Endothelial cell of umbilical vein (primary cell): ENCODE data around the gene IRF2BPL. TPM values are rescaled to one million over a fixed set of nuclear protein-coding genes. Genes with fewer than 3 reads are reported as not detected.

Experiments used
- BruUV-seq: library from RNA; stranded (reverse); fragments of 400-500 nt; replicated peaks from 2 replicates; lab custom pipeline; 2021; lab: Mats Ljungman, UMichigan
- CTCF ChIA-PET: fragments of 300-600, 350-600 bp; sonication (Branson Sonifier 250); formaldehyde crosslinking; loops from one replicate; lab custom pipeline; 2021; ENCODE audit warnings: antibody characterized with exemption, inconsistent platforms; lab: Charles Lee
- POLR2A ChIA-PET: fragments of 300-600, 350-600 bp; sonication (Branson Sonifier 250); formaldehyde crosslinking; loops from one replicate; lab custom pipeline; 2021; ENCODE audit warnings: antibody characterized with exemption, inconsistent platforms; lab: Charles Lee
- DNase-seq: peaks from one replicate; pipeline ENCODE4 v3.0.0-alpha.2; 2011; ENCODE audit warnings: low read depth, low spot score
- FAIRE-seq: peaks from 2 replicates; lab custom pipeline; 2011; peaks lifted over from hg19 to GRCh38; lab: Jason Lieb, UNC
- H2AFZ ChIP-seq: 2 replicates; pipeline ENCODE4 v1.6.0; 2012; ENCODE audit warnings: low read depth, low read length, control low read depth, inconsistent platforms
- H3K27ac ChIP-seq: 2 replicates; pipeline ENCODE4 v1.5.1; 2011; ENCODE audit warnings: low read depth, mild to moderate bottlenecking, control low read depth, low read length, moderate library complexity; ENCODE audit not compliant: insufficient read depth
- H3K27me3 ChIP-seq, 2 experiments: 2 replicates each; pipeline versions ENCODE4 v1.6.0 to v1.6.1; 2011; ENCODE audit warnings: low read length in 2 of 2, mixed read lengths in 1 of 2; ENCODE audit not compliant: control insufficient read depth in 2 of 2, insufficient read depth in 2 of 2
- H3K36me3 ChIP-seq, 2 experiments: 2 replicates in 1 of 2; 3 replicates in 1 of 2; pipeline ENCODE4 v1.5.1; 2011; ENCODE audit warnings: low read length in 2 of 2, mild to moderate bottlenecking in 1 of 2, moderate library complexity in 1 of 2; ENCODE audit not compliant: control insufficient read depth in 2 of 2, insufficient read depth in 2 of 2; ENCODE audit errors: extremely low read depth in 1 of 2
- H3K4me1 ChIP-seq: 3 replicates; pipeline ENCODE4 v1.5.1; 2011; ENCODE audit warnings: mild to moderate bottlenecking, low read length; ENCODE audit not compliant: control insufficient read depth, insufficient read depth; ENCODE audit errors: extremely low read depth
- H3K4me2 ChIP-seq: 2 replicates; pipeline ENCODE4 v1.6.1; 2011; ENCODE audit warnings: low read length, control low read depth, mixed read lengths; ENCODE audit not compliant: insufficient read depth
- H3K4me3 ChIP-seq, 3 experiments: fragments of 200-600 bp in 1 of 3; sonication (generic), shearing (Covaris generic) in 1 of 3; replicated peaks in 1 of 3; 2 replicates each; pipeline ENCODE4 v1.5.1; 2011 to 2016; ENCODE audit warnings: control low read depth in 3 of 3, low read length in 3 of 3, mild to moderate bottlenecking in 2 of 3, inconsistent platforms in 1 of 3, low read depth in 1 of 3, moderate library complexity in 1 of 3; ENCODE audit not compliant: insufficient read depth in 1 of 3
- H3K79me2 ChIP-seq: 2 replicates; pipeline ENCODE4 v1.6.0; 2012; ENCODE audit warnings: low read length, inconsistent platforms; ENCODE audit not compliant: control insufficient read depth, insufficient read depth
- H3K9ac ChIP-seq: replicated peaks from 2 replicates; pipeline ENCODE3; 2011; ENCODE audit warnings: low read length, control low read depth; ENCODE audit not compliant: insufficient read depth; ENCODE audit errors: extremely low read depth
- H3K9me1 ChIP-seq: replicated peaks from 3 replicates; pipeline ENCODE4 v1.6.0; 2011; ENCODE audit warnings: mild to moderate bottlenecking, low read length; ENCODE audit not compliant: control insufficient read depth, insufficient read depth; ENCODE audit errors: extremely low read depth
- H3K9me3 ChIP-seq: replicated peaks from 2 replicates; pipeline ENCODE4 v1.5.1; 2012; ENCODE audit warnings: low read length, inconsistent platforms; ENCODE audit not compliant: control insufficient read depth, insufficient read depth
- H4K20me1 ChIP-seq: replicated peaks from 2 replicates; pipeline ENCODE3; 2011; ENCODE audit warnings: mild to moderate bottlenecking, low read length; ENCODE audit not compliant: control insufficient read depth, insufficient read depth; ENCODE audit errors: extremely low read depth
- EZH2 ChIP-seq: IDR thresholded peaks from 2 replicates; pipeline ENCODE4 v1.6.1; 2012; ENCODE audit warnings: borderline replicate concordance, low read depth, mild to moderate bottlenecking, moderate library complexity, low read length, inconsistent platforms; ENCODE audit not compliant: severe bottlenecking
- FOS ChIP-seq: IDR thresholded peaks from 2 replicates; pipeline ENCODE4 v1.6.1; 2011; ENCODE audit warnings: mild to moderate bottlenecking, low read length, moderate library complexity, borderline replicate concordance; ENCODE audit not compliant: insufficient read depth
- GATA2 ChIP-seq: IDR thresholded peaks from 2 replicates; pipeline ENCODE4 v1.7.0; 2011; ENCODE audit warnings: low read depth, mild to moderate bottlenecking, moderate library complexity, mixed read lengths, low read length; ENCODE audit not compliant: insufficient read length, insufficient read depth
- JUN ChIP-seq: IDR thresholded peaks from 2 replicates; pipeline ENCODE4 v1.6.1; 2011; ENCODE audit warnings: borderline replicate concordance, low read depth; ENCODE audit not compliant: insufficient read length, insufficient read depth
- POLR2AphosphoS5 ChIP-seq: IDR thresholded peaks from 2 replicates; pipeline ENCODE4 v1.6.1; 2012; ENCODE audit warnings: low read depth, mild to moderate bottlenecking, control low read depth, low read length, moderate library complexity; ENCODE audit not compliant: insufficient read depth
- dilution Hi-C: fragments of 300-500 bp; cut with MboI; formaldehyde crosslinking; loops from one replicate; pipeline ENCODE4 v1.15.0; 2019; ENCODE audit warnings: low sequenced_read_pairs; ENCODE audit not compliant: extremely low pct_ligation_motif_present
- intact Hi-C: fragments of 100-400 bp; cut with micrococcal nuclease; formaldehyde crosslinking; loops from one replicate; pipeline ENCODE4 v1.10.0; 2022
- polyA plus RNA-seq, 4 experiments: library from polyadenylated mRNA; depleted of rRNA in 3 of 4; stranded (reverse) in 3 of 4; unstranded in 1 of 4; fragments of >200 nt; gene quantifications; 2 replicates each; pipeline versions ENCODE4 v1.2.1 to v1.2.3, GENCODE V29; 2011 to 2012; ENCODE audit warnings: missing spikeins in 1 of 4
- total RNA-seq: library from RNA; stranded (reverse); gene quantifications from 2 replicates; pipeline ENCODE4 v1.2.3, GENCODE V29; 2021
- TF ChIP-seq, protein P1 (sequence below): IDR thresholded peaks from 2 replicates; pipeline ENCODE4 v1.6.1; 2011; ENCODE audit not compliant: insufficient read depth, insufficient read length

The IRF2BPL gene
- total and polyA plus RNA-seq, 2 donors (not counting 3 experiments of a cell fraction or from before 2014, with no cell fraction given) = 9.3 to 23.3 TPM

- no TSS peak for BruUV-seq
- H3K27me3 ChIP-seq = no peaks in the 10 kb centered on the region
- H3K36me3 ChIP-seq = no peaks in the 10 kb centered on the region
- H3K27ac ChIP-seq = no peak overlapping the region
- H3K4me3 ChIP-seq = no peak overlapping the region
- no peak overlapping the region for H3K4me2 ChIP-seq
- FAIRE-seq (no peak), DNase-seq (no peak)
- ChIA-PET POLR2A (no interaction called here), CTCF (interaction anchor here (1.3 kb wide), 1 partner anchor 67 kb away, joined by 4 read pairs; no protein-coding TSS in a partner anchor)
- no peaks in the 10 kb centered on the region for H3K4me1 ChIP-seq
- H2AFZ ChIP-seq = no peak overlapping the region
- no peaks in the 10 kb centered on the region for H3K9me1 ChIP-seq
- no peaks in the 10 kb centered on the region for H4K20me1 ChIP-seq
- no peak for TF ChIP-seq FOS
- no peak for TF ChIP-seq JUN
- no peak for TF ChIP-seq EZH2
- TF ChIP-seq POLR2AphosphoS5 = no peak
- TF ChIP-seq, protein P1, sequence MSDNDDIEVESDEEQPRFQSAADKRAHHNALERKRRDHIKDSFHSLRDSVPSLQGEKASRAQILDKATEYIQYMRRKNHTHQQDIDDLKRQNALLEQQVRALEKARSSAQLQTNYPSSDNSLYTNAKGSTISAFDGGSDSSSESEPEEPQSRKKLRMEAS = no peak
- dilution Hi-C loops = no loop called here
- H3K79me2 ChIP-seq = no peaks in the 10 kb centered on the region
- intact Hi-C loops = no loop called here
- H3K9ac ChIP-seq = no peak overlapping the region
- no peaks in the 10 kb centered on the region for H3K9me3 ChIP-seq
Observed at GRCh38 chr14:77014734-77015133, 13.8 kb downstream of the IRF2BPL start.

DNA sequence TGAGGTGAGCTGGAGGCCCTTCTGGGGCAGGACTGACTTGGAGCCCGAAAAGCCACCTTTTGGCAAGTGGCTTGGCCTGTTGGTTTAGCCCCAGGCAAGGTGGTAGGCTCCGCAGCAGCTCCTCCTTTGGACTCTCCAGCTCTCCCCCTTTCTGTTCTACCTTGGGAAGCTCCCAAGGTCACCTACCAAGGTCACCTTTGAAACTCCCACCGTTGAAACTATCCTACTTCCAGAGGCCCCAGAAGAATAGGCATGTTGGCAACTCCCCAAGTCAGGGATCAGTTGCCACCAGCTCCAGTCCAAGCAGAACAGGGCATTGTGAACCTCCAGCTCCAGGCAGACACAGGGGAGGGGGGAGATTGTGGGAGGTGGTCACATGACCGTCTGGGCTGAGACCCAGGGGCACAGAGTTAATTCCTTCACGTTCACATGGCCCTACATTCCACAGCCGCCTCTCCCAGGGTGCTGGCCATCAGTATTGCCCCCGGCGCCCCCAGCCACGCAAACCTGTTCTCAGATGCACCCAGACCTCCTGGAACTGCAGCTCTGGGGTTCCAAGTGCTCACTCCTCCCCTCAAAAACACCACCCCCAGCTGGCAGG lies 14.4 kb downstream of the IRF2BPL start:
- no peak for FAIRE-seq
- no peaks in the 10 kb centered on the region for H3K79me2 ChIP-seq
- H4K20me1 ChIP-seq = no peaks in the 10 kb centered on the region
- no peaks in the 10 kb centered on the region for H3K36me3 ChIP-seq
- no peak for TF ChIP-seq GATA2
- no peak for TF ChIP-seq FOS
- H2AFZ ChIP-seq = no peak overlapping the region
- H3K27me3 ChIP-seq = no peaks in the 10 kb centered on the region
- H3K9ac ChIP-seq = no peak overlapping the region
- CTCF ChIA-PET = interaction anchor here (1.0 to 2.0 kb wide), 3 partner anchors 39 to 101 kb away, joined by 3 to 6 read pairs (median 4); no protein-coding TSS in a partner anchor
- no peaks in the 10 kb centered on the region for H3K9me1 ChIP-seq
- H3K4me1 ChIP-seq = no peaks in the 10 kb centered on the region
- intact Hi-C loops = no loop called here
- no TSS peak for BruUV-seq
- H3K27ac ChIP-seq = no peak overlapping the region
- no peaks in the 10 kb centered on the region for H3K9me3 ChIP-seq
- dilution Hi-C loops = no loop called here
- H3K4me2 ChIP-seq = no peak overlapping the region
- no peak overlapping the region for H3K4me3 ChIP-seq
- POLR2A ChIA-PET = no interaction called here
- peak; percentile 32 for DNase-seq
